ENCODE measurements around the gene PLVAP. TPM values are rescaled to one million over a fixed set of nuclear protein-coding genes. Genes with fewer than 3 reads are reported as not detected.

PLVAP gene
- total RNA-seq, 1 experiment from 2014 or later, result not detected

GRCh38 chr19:17328517-17329365 is 48.4 kb downstream of the PLVAP start (continued):
- TF ChIP-seq PREB (CRISPR knock-in tag; IDR thresholded peaks at IDR 0.05; ENCODE audit: borderline replicate concordance), result no peak
- TF ChIP-seq, protein P1, sequence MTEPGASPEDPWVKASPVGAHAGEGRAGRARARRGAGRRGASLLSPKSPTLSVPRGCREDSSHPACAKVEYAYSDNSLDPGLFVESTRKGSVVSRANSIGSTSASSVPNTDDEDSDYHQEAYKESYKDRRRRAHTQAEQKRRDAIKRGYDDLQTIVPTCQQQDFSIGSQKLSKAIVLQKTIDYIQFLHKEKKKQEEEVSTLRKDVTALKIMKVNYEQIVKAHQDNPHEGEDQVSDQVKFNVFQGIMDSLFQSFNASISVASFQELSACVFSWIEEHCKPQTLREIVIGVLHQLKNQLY (CRISPR knock-in tag; IDR thresholded peaks at IDR 0.05), result 0 out of 2 replicates have a peak, but pooled peaks have one; percentile 13
- peak; percentile 55; the same call in 1 of the 2 replicates for TF ChIP-seq ZNF317 (CRISPR knock-in tag; IDR thresholded peaks at IDR 0.05; ENCODE audit: borderline replicate concordance, low read depth)
- TF ChIP-seq, protein P2, sequence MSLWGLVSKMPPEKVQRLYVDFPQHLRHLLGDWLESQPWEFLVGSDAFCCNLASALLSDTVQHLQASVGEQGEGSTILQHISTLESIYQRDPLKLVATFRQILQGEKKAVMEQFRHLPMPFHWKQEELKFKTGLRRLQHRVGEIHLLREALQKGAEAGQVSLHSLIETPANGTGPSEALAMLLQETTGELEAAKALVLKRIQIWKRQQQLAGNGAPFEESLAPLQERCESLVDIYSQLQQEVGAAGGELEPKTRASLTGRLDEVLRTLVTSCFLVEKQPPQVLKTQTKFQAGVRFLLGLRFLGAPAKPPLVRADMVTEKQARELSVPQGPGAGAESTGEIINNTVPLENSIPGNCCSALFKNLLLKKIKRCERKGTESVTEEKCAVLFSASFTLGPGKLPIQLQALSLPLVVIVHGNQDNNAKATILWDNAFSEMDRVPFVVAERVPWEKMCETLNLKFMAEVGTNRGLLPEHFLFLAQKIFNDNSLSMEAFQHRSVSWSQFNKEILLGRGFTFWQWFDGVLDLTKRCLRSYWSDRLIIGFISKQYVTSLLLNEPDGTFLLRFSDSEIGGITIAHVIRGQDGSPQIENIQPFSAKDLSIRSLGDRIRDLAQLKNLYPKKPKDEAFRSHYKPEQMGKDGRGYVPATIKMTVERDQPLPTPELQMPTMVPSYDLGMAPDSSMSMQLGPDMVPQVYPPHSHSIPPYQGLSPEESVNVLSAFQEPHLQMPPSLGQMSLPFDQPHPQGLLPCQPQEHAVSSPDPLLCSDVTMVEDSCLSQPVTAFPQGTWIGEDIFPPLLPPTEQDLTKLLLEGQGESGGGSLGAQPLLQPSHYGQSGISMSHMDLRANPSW (CRISPR knock-in tag; conservative IDR thresholded peaks at IDR 0.05; ENCODE audit: low read depth), result no peak
- no peak for TF ChIP-seq ATF1 (CRISPR knock-in tag; IDR thresholded peaks at IDR 0.05)
- no peak for TF ChIP-seq ZSCAN18 (CRISPR knock-in tag; IDR thresholded peaks at IDR 0.05)
- TF ChIP-seq TP53 (CRISPR knock-in tag; IDR thresholded peaks at IDR 0.05), result peak; percentile 87; the same call in 1 of the 2 replicates
- TF ChIP-seq, protein P3, sequence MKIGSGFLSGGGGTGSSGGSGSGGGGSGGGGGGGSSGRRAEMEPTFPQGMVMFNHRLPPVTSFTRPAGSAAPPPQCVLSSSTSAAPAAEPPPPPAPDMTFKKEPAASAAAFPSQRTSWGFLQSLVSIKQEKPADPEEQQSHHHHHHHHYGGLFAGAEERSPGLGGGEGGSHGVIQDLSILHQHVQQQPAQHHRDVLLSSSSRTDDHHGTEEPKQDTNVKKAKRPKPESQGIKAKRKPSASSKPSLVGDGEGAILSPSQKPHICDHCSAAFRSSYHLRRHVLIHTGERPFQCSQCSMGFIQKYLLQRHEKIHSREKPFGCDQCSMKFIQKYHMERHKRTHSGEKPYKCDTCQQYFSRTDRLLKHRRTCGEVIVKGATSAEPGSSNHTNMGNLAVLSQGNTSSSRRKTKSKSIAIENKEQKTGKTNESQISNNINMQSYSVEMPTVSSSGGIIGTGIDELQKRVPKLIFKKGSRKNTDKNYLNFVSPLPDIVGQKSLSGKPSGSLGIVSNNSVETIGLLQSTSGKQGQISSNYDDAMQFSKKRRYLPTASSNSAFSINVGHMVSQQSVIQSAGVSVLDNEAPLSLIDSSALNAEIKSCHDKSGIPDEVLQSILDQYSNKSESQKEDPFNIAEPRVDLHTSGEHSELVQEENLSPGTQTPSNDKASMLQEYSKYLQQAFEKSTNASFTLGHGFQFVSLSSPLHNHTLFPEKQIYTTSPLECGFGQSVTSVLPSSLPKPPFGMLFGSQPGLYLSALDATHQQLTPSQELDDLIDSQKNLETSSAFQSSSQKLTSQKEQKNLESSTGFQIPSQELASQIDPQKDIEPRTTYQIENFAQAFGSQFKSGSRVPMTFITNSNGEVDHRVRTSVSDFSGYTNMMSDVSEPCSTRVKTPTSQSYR (CRISPR knock-in tag; IDR thresholded peaks at IDR 0.05), result peak; percentile 74; the same call in 1 of the 2 replicates
- no peak for TF ChIP-seq MXD4 (CRISPR knock-in tag; IDR thresholded peaks at IDR 0.05; ENCODE audit: borderline replicate concordance)

DNA sequence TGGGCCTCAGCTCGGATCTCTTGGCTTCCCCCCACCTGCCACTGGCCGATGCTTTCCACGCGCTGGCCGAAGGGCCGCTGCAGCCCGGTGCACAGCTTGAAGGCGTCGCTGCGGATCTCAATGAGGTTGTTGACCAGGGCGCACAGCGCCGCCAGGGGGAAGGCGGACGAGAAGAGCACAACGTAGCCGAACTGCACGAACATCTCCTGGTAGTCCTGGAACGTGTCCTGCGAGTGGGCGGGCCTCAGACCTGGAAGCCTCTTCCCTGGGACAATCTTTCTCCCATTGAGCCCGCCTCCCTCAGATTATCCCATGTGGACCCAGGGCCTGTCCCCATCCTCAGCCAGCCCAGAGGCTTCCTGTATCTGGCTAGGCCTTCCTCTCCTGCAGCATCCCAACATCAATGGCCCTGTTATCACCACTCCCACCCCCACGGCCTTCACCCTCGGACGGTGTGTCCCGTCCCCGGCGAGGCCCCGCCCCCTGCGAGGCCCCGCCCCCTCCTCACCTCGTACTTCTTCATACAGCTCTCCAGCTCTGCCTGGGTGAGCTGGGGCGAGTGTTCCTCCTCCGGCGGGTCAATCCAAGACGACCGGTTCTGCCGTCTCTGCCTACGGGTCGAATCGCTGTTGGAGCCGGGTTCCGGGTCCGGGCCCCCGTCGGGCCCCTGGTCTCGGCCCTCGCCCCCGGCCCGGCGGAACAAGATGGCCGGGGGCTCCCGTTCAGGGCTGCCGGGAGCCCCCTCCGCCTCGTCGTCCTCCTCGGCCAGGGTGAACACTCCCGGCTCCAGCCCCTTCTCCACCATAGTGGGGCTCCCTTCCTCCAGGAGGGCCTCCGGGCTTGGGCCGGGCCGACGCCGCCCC is 49.3 kb downstream of the PLVAP start:
- peaks cover 4% of the 10 kb centered on the region for H3K9me3 Mint-ChIP-seq
- peaks cover 11% of the 10 kb centered on the region for H3K36me3 Mint-ChIP-seq
- ATAC-seq, result peak; percentile 72
- peak overlapping the region; percentile 84 for H3K4me3 Mint-ChIP-seq
- H3K27ac Mint-ChIP-seq, result peak overlapping the region; percentile 98
- ChIA-PET CTCF (interaction anchor here (0.6 to 3.5 kb wide), 37 partner anchors 8 to 278 kb away, joined by 3 to 35 read pairs (median 4); partner anchors contain the start of genes ANKLE1, DDA1, MRPL34 and MVB12A), POLR2A (interaction anchor here (0.5 to 1.4 kb wide), 8 partner anchors 11 to 669 kb away, joined by 3 to 11 read pairs (median 4); partner anchors contain the start of genes ABHD8, DDA1 and MRPL34)
- peaks cover 16% of the 10 kb centered on the region for H3K4me1 Mint-ChIP-seq
- DNase-seq (ENCODE audit: low spot score), result peak; percentile 93
- peaks cover 5% of the 10 kb centered on the region for H3K27me3 Mint-ChIP-seq (ENCODE audit: low read depth)
- TF ChIP-seq NFATC4 (CRISPR knock-in tag; IDR thresholded peaks at IDR 0.05), result no peak
- no peak for TF ChIP-seq ZNF416 (CRISPR knock-in tag; IDR thresholded peaks at IDR 0.05)
- TF ChIP-seq SMAD3 (CRISPR knock-in tag; IDR thresholded peaks at IDR 0.05; ENCODE audit: borderline replicate concordance), result no peak
- no peak for TF ChIP-seq RORB (CRISPR knock-in tag; IDR thresholded peaks at IDR 0.05)
- TF ChIP-seq HMGXB4 (CRISPR knock-in tag; IDR thresholded peaks at IDR 0.05), result peak; percentile 80; the same call in 1 of the 2 replicates
- TF ChIP-seq MXD4 (CRISPR knock-in tag; IDR thresholded peaks at IDR 0.05; ENCODE audit: borderline replicate concordance), result no peak
- no peak for TF ChIP-seq CREB1 (CRISPR knock-in tag; IDR thresholded peaks at IDR 0.05)
- TF ChIP-seq SP1 (CRISPR knock-in tag; conservative IDR thresholded peaks at IDR 0.05), result peak; percentile 77
- no peak for TF ChIP-seq ATF3 (CRISPR knock-in tag; conservative IDR thresholded peaks at IDR 0.05)
- TF ChIP-seq ZNF219 (CRISPR knock-in tag; IDR thresholded peaks at IDR 0.05; ENCODE audit: borderline replicate concordance), result no peak
- TF ChIP-seq FOXP4 (CRISPR knock-in tag; IDR thresholded peaks at IDR 0.05), result peak; percentile 86; the same call in 1 of the 2 replicates
